Thyroid gland (tissue), 4 donors: ENCODE results near the gene ACAP3.

Source experiments
- POLR2A ChIP-seq, 2 donors: fragments of 450-650 bp; IDR thresholded peaks; one replicate each; pipeline ENCODE4 v1.6.1; 2017; ENCODE audit warnings: antibody characterized with exemption in 2 of 2, mild to moderate bottlenecking in 2 of 2, moderate library complexity in 1 of 2
- TF ChIP-seq, protein P1 (sequence below), 6 experiments: fragments of 200-600 bp in 3 of 6; fragments of 450-650 bp in 3 of 6; sonication (generic) in 3 of 6; IDR thresholded peaks; one replicate each; pipeline ENCODE4 v1.5.1; 2016 to 2019; ENCODE audit warnings: antibody characterized with exemption in 6 of 6, mild to moderate bottlenecking in 2 of 6, inconsistent platforms in 1 of 6, moderate library complexity in 1 of 6

- TF ChIP-seq, protein P1, sequence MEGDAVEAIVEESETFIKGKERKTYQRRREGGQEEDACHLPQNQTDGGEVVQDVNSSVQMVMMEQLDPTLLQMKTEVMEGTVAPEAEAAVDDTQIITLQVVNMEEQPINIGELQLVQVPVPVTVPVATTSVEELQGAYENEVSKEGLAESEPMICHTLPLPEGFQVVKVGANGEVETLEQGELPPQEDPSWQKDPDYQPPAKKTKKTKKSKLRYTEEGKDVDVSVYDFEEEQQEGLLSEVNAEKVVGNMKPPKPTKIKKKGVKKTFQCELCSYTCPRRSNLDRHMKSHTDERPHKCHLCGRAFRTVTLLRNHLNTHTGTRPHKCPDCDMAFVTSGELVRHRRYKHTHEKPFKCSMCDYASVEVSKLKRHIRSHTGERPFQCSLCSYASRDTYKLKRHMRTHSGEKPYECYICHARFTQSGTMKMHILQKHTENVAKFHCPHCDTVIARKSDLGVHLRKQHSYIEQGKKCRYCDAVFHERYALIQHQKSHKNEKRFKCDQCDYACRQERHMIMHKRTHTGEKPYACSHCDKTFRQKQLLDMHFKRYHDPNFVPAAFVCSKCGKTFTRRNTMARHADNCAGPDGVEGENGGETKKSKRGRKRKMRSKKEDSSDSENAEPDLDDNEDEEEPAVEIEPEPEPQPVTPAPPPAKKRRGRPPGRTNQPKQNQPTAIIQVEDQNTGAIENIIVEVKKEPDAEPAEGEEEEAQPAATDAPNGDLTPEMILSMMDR (IDR thresholded peaks at IDR 0.05) = no peak
- TF ChIP-seq POLR2A (IDR thresholded peaks at IDR 0.05) = no peak
Observed at GRCh38 chr1:1327291-1327690, 19.6 kb upstream of the ACAP3 start.
